ENCODE measurements around the gene SHISAL2A.

The SHISAL2A gene

DNA sequence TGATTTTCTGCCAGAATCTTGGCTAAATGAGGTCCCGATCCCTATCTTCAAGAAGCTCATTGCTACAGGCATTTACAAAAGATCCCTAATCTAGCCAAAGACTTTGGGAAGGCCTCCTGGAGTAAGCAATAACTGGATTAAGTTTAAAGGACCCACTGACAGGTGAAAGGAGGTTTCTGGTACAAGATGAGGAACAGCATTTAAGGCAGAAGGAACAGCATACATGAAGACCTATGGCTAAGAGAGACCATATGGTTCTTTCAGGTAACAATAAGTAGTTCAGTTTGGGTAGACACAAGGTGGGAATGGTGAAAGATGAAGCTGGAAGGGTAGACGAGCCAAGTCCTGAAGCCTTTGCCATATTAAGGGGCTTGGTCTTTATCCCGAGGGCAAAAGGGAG is 27.8 kb downstream of the SHISAL2A start:
- no peak for DNase-seq

DNA sequence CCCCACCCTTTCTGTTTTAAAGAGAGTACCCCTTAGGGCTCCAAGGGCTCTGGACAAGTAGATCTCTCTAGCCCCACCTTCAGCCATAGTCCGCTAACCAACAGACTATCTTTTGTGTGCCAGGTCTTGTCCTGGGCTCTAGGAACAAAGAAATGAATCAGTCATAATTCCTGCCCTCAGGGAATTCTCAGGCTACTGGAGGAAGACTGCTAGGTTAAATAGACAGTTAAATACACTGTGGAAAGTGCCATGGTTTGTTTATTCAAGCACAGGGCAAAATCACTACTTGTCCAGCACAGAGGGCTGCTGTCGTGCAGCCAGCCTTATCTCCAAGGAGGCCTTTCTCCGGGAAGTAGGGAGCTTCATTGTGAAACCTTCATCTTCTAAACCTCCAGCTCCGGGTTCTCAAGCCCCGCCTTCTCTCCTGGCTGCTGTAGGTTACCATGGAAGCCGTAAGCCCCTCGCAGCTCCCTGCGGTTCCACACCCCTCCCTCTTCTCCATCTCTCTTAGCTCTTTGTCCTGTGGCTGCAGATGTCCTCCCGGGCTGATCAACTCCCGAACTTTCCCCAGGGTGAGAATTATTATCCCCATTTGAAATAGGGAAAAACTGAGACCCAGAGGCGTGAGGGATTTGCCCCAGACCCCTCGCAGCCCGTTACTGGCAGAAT is 29.8 kb downstream of the SHISAL2A start:
- DNase-seq: no peak

- DNase-seq: no peak
Measured at GRCh38 chr1:52663716-52664115, 30.7 kb downstream of the SHISAL2A start.

- no peak for DNase-seq
Measured at GRCh38 chr1:52665006-52665941, 32.3 kb downstream of the SHISAL2A start.

GRCh38 chr1:52667290-52667689 is 34.3 kb downstream of the SHISAL2A start:
- DNase-seq: no peak

- DNase-seq: no peak
Measured at GRCh38 chr1:52667984-52668383, 35.0 kb downstream of the SHISAL2A start.

DNA sequence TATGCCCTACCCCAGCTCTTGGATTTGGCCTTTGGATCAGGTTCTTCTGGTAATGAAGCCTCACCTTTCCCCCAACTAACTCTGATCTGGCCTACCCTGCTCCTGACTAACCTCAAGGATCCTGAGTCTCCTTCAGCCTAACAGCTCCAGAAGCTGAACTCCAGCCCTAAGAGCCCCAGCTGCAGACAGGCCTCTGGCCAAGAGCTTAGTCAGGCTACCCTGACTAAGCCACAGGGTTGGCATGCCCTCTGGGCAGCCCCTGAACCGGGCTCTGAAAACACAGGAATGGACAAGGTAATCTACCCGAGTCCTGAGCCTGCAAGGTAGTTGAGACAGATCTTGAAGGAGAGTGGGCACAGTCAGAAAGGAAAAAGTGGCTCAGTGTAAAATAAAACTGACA is 35.7 kb downstream of the SHISAL2A start:
- no peak for DNase-seq

GRCh38 chr1:52669696-52670095 is 36.7 kb downstream of the SHISAL2A start:
- no peak for DNase-seq

GRCh38 chr1:52670604-52671003 is 37.6 kb downstream of the SHISAL2A start:
- DNase-seq: no peak

- DNase-seq: no peak
Measured at GRCh38 chr1:52672946-52673345, 40.0 kb downstream of the SHISAL2A start.

DNA sequence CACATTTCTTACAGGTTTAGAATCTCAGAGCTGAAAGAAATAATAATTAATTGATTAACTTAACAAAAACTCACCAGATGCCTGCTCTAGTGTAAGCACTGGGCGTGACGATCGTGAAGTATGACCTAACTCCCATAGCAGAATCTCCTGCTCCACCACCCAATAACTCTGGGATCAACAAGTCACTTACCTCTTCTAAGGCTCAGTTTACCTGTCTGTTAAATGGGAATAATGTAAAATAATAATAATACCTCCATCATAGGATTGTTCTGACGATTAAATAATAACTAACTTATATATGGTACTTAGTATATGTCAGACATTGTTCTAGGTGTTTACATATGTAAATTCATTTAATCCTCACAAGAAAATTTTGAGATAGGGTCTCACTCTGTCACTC is 40.5 kb downstream of the SHISAL2A start:
- no peak for DNase-seq

DNA sequence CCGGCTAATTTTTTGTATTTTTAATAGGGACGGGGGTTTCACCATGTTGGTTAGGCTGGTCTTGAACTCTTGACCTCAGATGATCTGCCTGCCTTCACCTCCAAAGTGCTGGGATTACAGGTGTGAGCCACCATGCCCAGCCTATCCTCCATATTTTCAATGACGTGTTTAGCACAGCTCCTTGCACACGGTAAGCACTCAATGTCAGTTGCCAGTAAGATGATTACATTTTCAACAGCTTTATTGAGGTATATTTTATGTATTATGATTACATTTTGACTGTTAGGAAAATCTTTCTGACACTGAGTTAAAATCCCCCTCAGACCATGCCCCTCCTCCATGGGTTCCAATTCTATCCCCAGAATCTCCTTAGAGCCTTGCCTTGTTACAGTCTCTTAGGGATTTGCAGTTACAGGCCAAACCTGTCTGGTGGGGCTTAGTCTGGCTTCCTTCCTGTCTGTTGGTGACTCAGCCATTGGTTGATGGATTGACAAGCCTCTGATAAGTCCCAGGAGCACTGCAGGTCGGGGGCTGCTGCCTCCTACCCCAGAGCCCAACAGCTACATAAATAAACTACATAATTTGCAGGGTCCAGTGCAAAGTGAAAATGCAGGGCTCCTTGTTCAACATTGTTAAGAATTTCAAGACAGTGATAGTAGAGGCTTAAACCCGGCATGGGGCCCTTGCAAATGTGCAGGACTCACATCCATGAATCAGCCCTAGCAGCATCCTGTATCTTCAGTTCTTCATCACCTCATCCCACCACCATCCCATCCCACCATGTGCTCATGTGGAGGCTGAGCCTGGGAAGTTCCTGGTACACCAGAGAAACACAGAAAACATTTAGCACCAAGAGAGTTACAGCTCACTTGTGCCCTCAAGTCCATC is 41.8 kb downstream of the SHISAL2A start:
- DNase-seq: no peak

GRCh38 chr1:52676249-52676903 is 43.4 kb downstream of the SHISAL2A start:
- peak; percentile 26 to 60 for DNase-seq

- no peak for DNase-seq
Measured at GRCh38 chr1:52677076-52677806, 44.3 kb downstream of the SHISAL2A start.

DNA sequence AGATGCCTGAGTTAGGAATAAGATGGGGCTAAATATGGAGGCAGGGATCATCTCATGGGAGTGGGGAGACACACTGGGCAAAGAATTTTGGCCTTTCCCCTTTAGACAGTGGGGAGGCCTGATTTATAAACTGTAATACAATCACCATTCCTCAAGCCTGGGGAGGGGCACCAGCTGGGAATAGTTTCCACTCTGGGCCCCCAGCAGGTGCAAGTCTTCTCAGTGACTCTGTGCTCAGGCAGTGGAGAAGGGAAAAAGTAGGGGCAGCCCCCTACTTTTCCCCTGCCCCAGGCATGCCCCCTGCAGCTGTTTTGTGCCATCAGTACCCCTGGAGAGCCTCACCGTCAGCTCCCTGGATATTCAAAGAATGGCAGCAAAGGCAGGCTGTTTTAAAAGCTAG is 46.1 kb downstream of the SHISAL2A start:
- DNase-seq: no peak

DNA sequence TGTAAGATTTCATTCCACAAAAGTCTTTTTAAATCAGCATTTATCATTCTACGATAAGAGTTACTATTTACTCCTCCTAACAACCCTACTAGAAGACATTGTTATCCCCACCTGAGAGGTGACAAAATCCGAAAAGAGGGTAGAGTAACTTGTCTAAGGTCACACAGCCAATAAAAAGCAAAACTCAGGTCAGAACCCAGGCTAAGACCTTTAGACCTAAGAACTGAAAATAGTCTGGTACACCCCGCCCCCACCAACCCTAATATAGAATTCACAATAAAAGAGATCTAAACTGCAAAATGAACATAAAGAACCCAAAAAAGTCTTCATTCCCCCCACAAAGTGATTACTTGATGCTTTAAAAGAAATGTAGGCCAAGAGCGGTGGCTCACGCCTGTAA is 46.5 kb downstream of the SHISAL2A start:
- DNase-seq: no peak

DNA sequence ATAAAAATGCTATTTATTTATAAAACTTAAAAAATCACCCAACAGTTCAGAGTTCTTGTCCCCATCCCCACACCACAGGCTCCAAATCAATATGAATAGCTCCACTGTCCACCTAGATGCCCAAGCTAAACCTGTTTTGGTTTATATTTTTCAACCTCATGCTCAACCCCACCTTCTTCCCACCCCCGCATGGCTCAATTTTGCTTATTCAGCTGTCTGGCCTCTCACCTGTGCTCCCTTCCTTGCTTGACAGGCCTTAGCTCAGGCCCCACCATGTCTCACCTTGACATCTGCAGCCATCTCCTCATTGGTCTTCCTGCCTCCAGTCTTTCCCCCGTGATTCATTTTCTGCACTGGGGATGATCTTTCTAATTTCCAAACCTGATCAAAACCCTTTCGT is 47.4 kb downstream of the SHISAL2A start:
- no peak for DNase-seq

- DNase-seq: no peak
Measured at GRCh38 chr1:52681136-52681535, 48.2 kb downstream of the SHISAL2A start.

DNA sequence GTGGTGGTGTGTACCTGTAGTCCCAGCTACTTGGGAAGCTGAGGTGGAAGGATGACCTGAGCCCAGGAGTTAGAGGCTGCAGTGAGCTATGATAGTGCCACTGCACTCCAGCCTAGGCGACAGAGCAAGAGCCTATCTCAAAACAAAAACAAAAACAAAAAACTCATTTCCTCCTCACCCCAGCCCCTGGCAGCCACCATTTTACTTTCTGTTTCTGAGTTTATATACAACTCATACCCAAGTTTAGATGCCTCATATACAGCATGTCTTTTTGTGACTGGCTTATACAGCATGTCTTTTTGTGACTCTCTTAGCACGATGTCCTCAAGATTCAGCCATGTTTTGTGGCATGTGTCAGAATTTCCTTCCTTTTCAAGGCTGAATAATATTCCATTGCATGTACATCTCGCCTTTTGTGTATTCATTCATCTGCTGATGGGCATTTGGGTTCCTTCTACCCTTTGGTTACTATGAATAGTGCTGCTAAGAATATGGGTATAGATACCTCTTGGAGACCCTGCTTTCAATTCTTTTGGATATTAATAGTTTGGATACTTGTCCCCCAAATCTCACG is 50.5 kb downstream of the SHISAL2A start:
- no peak for DNase-seq

DNA sequence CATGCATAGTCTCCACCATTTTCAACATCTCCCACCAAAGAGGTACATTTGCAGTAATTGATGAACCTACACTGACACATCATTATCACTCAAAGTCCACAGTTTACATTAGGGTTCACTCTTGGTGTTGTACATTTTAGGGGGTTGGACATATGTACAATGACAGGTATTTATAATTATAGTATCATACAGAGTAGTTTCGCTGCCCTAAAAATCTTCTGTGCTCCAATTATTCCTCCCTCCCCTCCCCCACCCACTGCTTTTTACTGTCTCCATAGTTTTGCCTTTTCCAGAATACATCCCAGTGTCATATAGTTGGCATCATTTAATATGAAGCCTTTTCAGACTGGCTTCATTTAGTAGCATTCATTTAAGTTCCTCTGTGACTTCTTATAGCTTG is 51.6 kb downstream of the SHISAL2A start:
- DNase-seq: no peak

DNA sequence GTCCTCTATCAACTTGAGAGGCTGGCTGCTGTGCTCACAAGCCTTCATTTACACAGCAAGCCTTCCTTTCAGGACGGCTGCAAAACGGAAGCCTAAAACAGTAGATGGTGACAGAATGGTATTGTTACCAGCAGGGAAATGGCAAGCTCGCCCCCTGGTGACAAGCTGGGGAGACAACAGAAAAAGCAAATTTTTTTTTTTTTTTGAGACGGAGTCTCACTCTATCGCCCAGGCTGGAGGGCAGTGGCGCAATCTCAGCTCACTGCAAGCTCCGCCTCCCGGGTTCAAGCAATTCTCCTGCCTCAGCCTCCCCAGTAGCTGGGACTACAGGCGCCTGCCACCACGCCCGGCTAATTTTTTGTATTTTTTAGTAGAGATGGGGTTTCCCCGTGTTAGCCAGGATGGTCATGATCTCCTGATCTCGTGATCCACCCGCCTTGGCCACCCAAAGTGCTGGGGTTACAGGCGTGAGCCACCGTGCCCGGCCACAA is 53.3 kb downstream of the SHISAL2A start:
- DNase-seq: peak; percentile 75 to 83

Measured in inflammatory macrophage (primary cell).